PFSK-1 (cell line): ENCODE results near the gene KRTAP12-2.

Source experiments
- SIN3A ChIP-seq: IDR thresholded peaks from 2 replicates; pipeline ENCODE4 v1.6.1; 2012; ENCODE audit warnings: mild to moderate bottlenecking, low read length, moderate library complexity, borderline replicate concordance; ENCODE audit not compliant: insufficient read depth
- TAF1 ChIP-seq: IDR thresholded peaks from 2 replicates; pipeline ENCODE4 v1.6.1; 2012; ENCODE audit warnings: low read length, control low read depth, borderline replicate concordance; ENCODE audit not compliant: insufficient read depth

DNA sequence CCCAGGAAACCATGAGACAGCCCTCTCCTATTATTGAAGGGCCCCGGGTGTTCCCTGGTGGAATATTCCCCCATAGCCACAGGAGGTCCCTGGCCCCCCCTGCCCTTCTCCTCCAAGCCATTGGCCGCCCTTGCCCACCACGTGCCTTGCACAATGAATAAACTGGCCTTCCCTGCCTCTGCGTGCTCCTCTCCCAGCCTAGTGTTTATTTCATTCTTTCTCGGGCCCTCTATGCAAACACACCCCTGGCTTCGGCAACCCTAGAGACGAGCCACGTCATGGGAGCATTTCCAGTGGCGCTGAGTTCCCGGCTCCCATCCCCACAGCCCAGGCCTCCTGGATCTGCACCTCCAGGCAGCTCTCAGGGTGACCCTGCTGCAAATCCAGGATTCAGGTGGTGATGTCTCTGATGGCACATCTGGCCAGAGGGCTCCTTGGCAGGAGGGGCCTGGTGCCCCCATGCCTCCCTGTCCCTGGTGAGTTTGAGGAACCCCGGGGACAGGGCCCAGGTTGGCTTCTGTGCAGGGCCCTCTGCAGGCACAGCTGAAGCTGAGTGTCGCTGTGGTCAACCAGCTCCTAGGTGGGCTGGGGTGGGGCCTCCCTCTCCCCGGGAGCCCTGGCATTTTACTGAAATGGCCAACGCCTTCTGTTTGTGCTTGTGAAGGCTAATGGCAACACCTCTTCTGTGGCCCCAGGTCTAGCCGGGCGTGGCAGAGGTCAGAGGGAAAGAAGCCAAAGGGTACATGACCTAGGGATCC is 36.4 kb upstream of the KRTAP12-2 start:
- TF ChIP-seq TAF1 (no peak), SIN3A (no peak)
